H1 (cell line): Measurements from ENCODE around the gene GLRX. TPM values are rescaled to one million over a fixed set of nuclear protein-coding genes. Genes with fewer than 3 reads are reported as not detected.

Experiments
- CTCF ChIA-PET: fragments of 300-600 bp; sonication (Branson Sonifier 250); formaldehyde crosslinking; loops from one replicate; lab custom pipeline; 2021; ENCODE audit not compliant: partially characterized antibody; lab: Charles Lee
- POLR2A ChIA-PET: fragments of 300-600 bp; sonication (Branson Sonifier 250); formaldehyde crosslinking; loops from one replicate; lab custom pipeline; 2021; ENCODE audit warnings: inconsistent platforms; ENCODE audit not compliant: partially characterized antibody; lab: Charles Lee
- DNase-seq, 2 experiments: peaks; one replicate each; pipeline versions ENCODE4 v3.0.0 to v3.0.0-alpha.2; 2010 to 2022; ENCODE audit warnings: low spot score in 2 of 2, low read depth in 1 of 2, mixed read lengths in 1 of 2
- FAIRE-seq: peaks from 2 replicates; lab custom pipeline; 2011; peaks lifted over from hg19 to GRCh38; lab: Jason Lieb, UNC
- H2AFZ ChIP-seq: 2 replicates; pipeline ENCODE4 v1.8.1; 2012; ENCODE audit warnings: low read length, inconsistent platforms
- H2AK5ac ChIP-seq: 2 replicates; pipeline ENCODE4 v1.6.1; 2013; ENCODE audit warnings: low read depth, low read length
- H2BK120ac ChIP-seq: replicated peaks from 2 replicates; pipeline ENCODE3; 2013; ENCODE audit warnings: low read depth, low read length, inconsistent platforms
- H2BK12ac ChIP-seq: 2 replicates; pipeline ENCODE4 v1.6.1; 2013; ENCODE audit warnings: low read depth, low read length
- H2BK15ac ChIP-seq: 2 replicates; pipeline ENCODE4 v1.6.1; 2013; ENCODE audit warnings: low read length
- H2BK20ac ChIP-seq: 2 replicates; pipeline ENCODE4 v1.6.1; 2013; ENCODE audit warnings: low read length
- H2BK5ac ChIP-seq: 2 replicates; pipeline ENCODE4 v1.6.1; 2013; ENCODE audit warnings: low read depth, low read length
- H3K14ac ChIP-seq: 2 replicates; pipeline ENCODE4 v1.6.1; 2013; ENCODE audit warnings: inconsistent platforms; ENCODE audit not compliant: insufficient read length
- H3K18ac ChIP-seq: 2 replicates; pipeline ENCODE4 v1.6.1; 2013; ENCODE audit warnings: low read length; ENCODE audit errors: extremely low read depth
- H3K23ac ChIP-seq: 2 replicates; pipeline ENCODE4 v1.6.1; 2013; ENCODE audit warnings: inconsistent platforms; ENCODE audit not compliant: insufficient read length
- H3K23me2 ChIP-seq: 2 replicates; pipeline ENCODE4 v1.6.1; 2013; ENCODE audit warnings: low read depth, low read length
- H3K27ac ChIP-seq: 2 replicates; pipeline ENCODE4 v1.6.1; 2011; ENCODE audit warnings: low read depth, low read length, inconsistent platforms
- H3K27me3 ChIP-seq, 4 experiments: replicated peaks in 1 of 4; 1 replicate in 1 of 4; 2 replicates in 3 of 4; pipeline versions ENCODE4 v1.6.1 to v1.8.1; 2011 to 2013; ENCODE audit warnings: low read length in 3 of 4, mild to moderate bottlenecking in 3 of 4, inconsistent platforms in 2 of 4, mixed read lengths in 2 of 4, moderate library complexity in 1 of 4; ENCODE audit not compliant: control insufficient read depth in 3 of 4, insufficient read depth in 3 of 4; ENCODE audit errors: extremely low read depth in 1 of 4
- H3K36me3 ChIP-seq, 4 experiments: 2 replicates each; pipeline versions ENCODE4 v1.6.1 to v1.8.1; 2011 to 2013; ENCODE audit warnings: mild to moderate bottlenecking in 4 of 4, low read length in 3 of 4, moderate library complexity in 2 of 4, control low read depth in 1 of 4, inconsistent platforms in 1 of 4; ENCODE audit not compliant: insufficient read depth in 4 of 4, control insufficient read depth in 2 of 4
- H3K4ac ChIP-seq: replicated peaks from 2 replicates; pipeline ENCODE3; 2013; ENCODE audit warnings: low read length, low read depth, mixed read lengths, inconsistent platforms; ENCODE audit not compliant: insufficient read length
- H3K4me1 ChIP-seq, 4 experiments: replicated peaks in 1 of 4; 1 replicate in 1 of 4; 2 replicates in 3 of 4; pipeline versions ENCODE4 v1.6.1 to v1.8.1; 2011 to 2013; ENCODE audit warnings: low read length in 3 of 4, inconsistent platforms in 2 of 4, mixed read lengths in 1 of 4; ENCODE audit not compliant: insufficient read depth in 4 of 4, control insufficient read depth in 3 of 4
- H3K4me2 ChIP-seq, 2 experiments: 2 replicates each; pipeline versions ENCODE4 v1.6.1 to v1.8.1; 2011 to 2013; ENCODE audit warnings: low read depth in 2 of 2, low read length in 2 of 2, control low read depth in 1 of 2, inconsistent platforms in 1 of 2, mild to moderate bottlenecking in 1 of 2; ENCODE audit not compliant: insufficient read depth in 1 of 2
- H3K4me3 ChIP-seq, 4 experiments: fragments of 200-600, 300-600 bp in 1 of 4; sonication (generic), shearing (Covaris generic), sonication (Bioruptor Twin) in 1 of 4; 2 replicates each; pipeline versions ENCODE4 v1.5.1 to v1.8.1; 2011 to 2016; ENCODE audit warnings: low read length in 4 of 4, low read depth in 3 of 4, control low read depth in 2 of 4, inconsistent platforms in 2 of 4, mild to moderate bottlenecking in 2 of 4, mixed read lengths in 1 of 4, moderate library complexity in 1 of 4; ENCODE audit not compliant: insufficient read depth in 2 of 4; ENCODE audit errors: extremely low read depth in 1 of 4
- H3K56ac ChIP-seq: replicated peaks from 2 replicates; pipeline ENCODE3; 2013; ENCODE audit warnings: low read depth, mild to moderate bottlenecking, mixed read lengths, low read length, inconsistent platforms; ENCODE audit not compliant: insufficient read length
- H3K79me1 ChIP-seq: 2 replicates; pipeline ENCODE4 v1.6.1; 2013; ENCODE audit warnings: low read depth, low read length, control low read depth
- H3K79me2 ChIP-seq, 2 experiments: 2 replicates each; pipeline versions ENCODE4 v1.6.1 to v1.8.1; 2012 to 2013; ENCODE audit warnings: low read length in 2 of 2, mild to moderate bottlenecking in 2 of 2, inconsistent platforms in 1 of 2; ENCODE audit not compliant: insufficient read depth in 2 of 2, control insufficient read depth in 1 of 2
- H3K9ac ChIP-seq, 4 experiments: replicated peaks in 1 of 4; 1 replicate in 1 of 4; 2 replicates in 3 of 4; pipeline versions ENCODE4 v1.6.1 to v1.8.1; 2011 to 2013; ENCODE audit warnings: low read depth in 3 of 4, low read length in 3 of 4, control low read depth in 2 of 4, mild to moderate bottlenecking in 2 of 4, moderate library complexity in 2 of 4, inconsistent platforms in 1 of 4; ENCODE audit errors: extremely low read depth in 1 of 4
- H3K9me3 ChIP-seq, 2 experiments: 2 replicates each; pipeline versions ENCODE4 v1.6.1 to v1.8.1; 2012 to 2013; ENCODE audit warnings: mild to moderate bottlenecking in 2 of 2, moderate library complexity in 2 of 2, control low read depth in 1 of 2, inconsistent platforms in 1 of 2, low read depth in 1 of 2, low read length in 1 of 2, mixed read lengths in 1 of 2; ENCODE audit not compliant: insufficient read depth in 2 of 2
- H4K20me1 ChIP-seq, 2 experiments: replicated peaks in 1 of 2; 2 replicates each; pipeline versions ENCODE3 to v1.8.1; 2011 to 2013; ENCODE audit warnings: inconsistent platforms in 2 of 2, low read length in 2 of 2, mild to moderate bottlenecking in 1 of 2; ENCODE audit not compliant: insufficient read depth in 2 of 2, control insufficient read depth in 1 of 2
- H4K5ac ChIP-seq: 2 replicates; pipeline ENCODE4 v1.6.1; 2013; ENCODE audit warnings: low read length, low read depth, mixed read lengths, inconsistent platforms; ENCODE audit not compliant: insufficient read length
- H4K8ac ChIP-seq: 2 replicates; pipeline ENCODE4 v1.8.0; 2013; ENCODE audit warnings: mild to moderate bottlenecking, moderate library complexity, low read length, inconsistent platforms; ENCODE audit not compliant: insufficient read depth; ENCODE audit errors: extremely low read depth
- H4K91ac ChIP-seq: replicated peaks from 2 replicates; pipeline ENCODE3; 2013; ENCODE audit warnings: low read length, mixed read lengths, inconsistent platforms; ENCODE audit not compliant: insufficient read length
- FOSL1 ChIP-seq: IDR thresholded peaks from 2 replicates; pipeline ENCODE4 v1.6.1; 2011; ENCODE audit warnings: mild to moderate bottlenecking, low read depth, low read length, moderate library complexity; ENCODE audit not compliant: insufficient read depth
- GTF2F1 ChIP-seq: IDR thresholded peaks from 2 replicates; pipeline ENCODE4 v1.6.1; 2012; ENCODE audit warnings: low read depth, low read length, improper control_type of control experiment, borderline replicate concordance
- RFX5 ChIP-seq: IDR thresholded peaks from 2 replicates; pipeline ENCODE4 v1.6.1; 2011; ENCODE audit warnings: low read depth, low read length, improper control_type of control experiment, borderline replicate concordance
- WGBS, 2 experiments: shearing (Covaris generic) in 1 of 2; methylation state at CpG; one replicate each; pipeline versions ENCODE4 v1.1.6 to v1.1.7; 2013 to 2015; ENCODE audit warnings: low lambda C conversion rate in 2 of 2, mixed read lengths in 2 of 2, inconsistent platforms in 1 of 2, low coverage in 1 of 2, missing lambda C conversion rate in 1 of 2; ENCODE audit not compliant: insufficient replicate concordance in 2 of 2, insufficient coverage in 1 of 2, insufficient read length in 1 of 2; ENCODE audit errors: extremely low coverage in 1 of 2, missing lambda C conversion rate in 1 of 2; 5-methylcytosine and 5-hydroxymethylcytosine counted together
- polyA plus RNA-seq, 7 experiments: library from polyadenylated mRNA; depleted of rRNA in 3 of 7; stranded (reverse) in 5 of 7; unstranded in 2 of 7; fragments of >200 nt in 5 of 7; fragments of 200-250 nt in 2 of 7; gene quantifications; 1 replicate in 5 of 7; 2 replicates in 1 of 7; 4 replicates in 1 of 7; pipeline versions ENCODE4 v1.2.1 to v1.2.3, GENCODE V29; 2011 to 2013; ENCODE audit warnings: missing spikeins in 2 of 7, mixed read lengths in 2 of 7
- total RNA-seq: library from RNA; stranded (reverse); fragmentation: NEBNext Ultra II Directional; extraction: Animal tissue kit (Norgen Biotek cat#: 25700); gene quantifications from 2 replicates; pipeline ENCODE4 v1.2.1, GENCODE V29; 2021

The GLRX gene
- total and polyA plus RNA-seq, 2 of the 8 experiments (the other 6 are each of a cell fraction or from before 2014, with no cell fraction given) = 22.9 to 31.2 TPM

- H2AFZ ChIP-seq = no peak overlapping the region
- no peak overlapping the region for H3K4ac ChIP-seq
- no peaks in the 10 kb centered on the region for H3K36me3 ChIP-seq
- no peak for FAIRE-seq
- H3K4me1 ChIP-seq = peaks cover 4 to 9% (median 6%) of the 10 kb centered on the region in 4 experiments; a peak in 6 of 7 replicates
- H3K27ac ChIP-seq = no peak overlapping the region
- H4K91ac ChIP-seq = no peak overlapping the region
- no peak overlapping the region for H2BK5ac ChIP-seq
- CTCF ChIA-PET = interaction anchor here (0.8 to 2.1 kb wide), 6 partner anchors 9 to 162 kb away, joined by 3 to 10 read pairs (median 3); no protein-coding TSS in a partner anchor
- H4K5ac ChIP-seq = no peak overlapping the region
- no peak overlapping the region for H3K23ac ChIP-seq
- H3K79me2 ChIP-seq = no peaks in the 10 kb centered on the region
- H3K9me3 ChIP-seq = no peaks in the 10 kb centered on the region
- POLR2A ChIA-PET = no interaction called here
- H3K9ac ChIP-seq = no peak overlapping the region
- no peak for DNase-seq
- no peaks in the 10 kb centered on the region; a peak in 1 of 7 replicates for H3K27me3 ChIP-seq
- 0 out of 2 replicates have a peak overlapping the region, but pooled peaks have one; percentile 13 for H2BK20ac ChIP-seq
- 83% methylated on average over 3 of the region's 3 CpGs; no CpG with 5 or more reads in 1 of the 2 experiments for WGBS, 2 experiments
- no peaks in the 10 kb centered on the region for H4K20me1 ChIP-seq
- no peaks in the 10 kb centered on the region for H3K23me2 ChIP-seq
- no peak overlapping the region for H3K56ac ChIP-seq
- H3K79me1 ChIP-seq = no peaks in the 10 kb centered on the region
- H2BK15ac ChIP-seq = no peak overlapping the region
- no peak overlapping the region for H2BK120ac ChIP-seq
- no peak overlapping the region for H3K4me2 ChIP-seq
- TF ChIP-seq RFX5 = no peak
- TF ChIP-seq FOSL1 = no peak
- TF ChIP-seq GTF2F1 = no peak
- no peak overlapping the region for H3K18ac ChIP-seq
- no peak overlapping the region for H2AK5ac ChIP-seq
- no peak overlapping the region for H3K14ac ChIP-seq
- no peak overlapping the region for H3K4me3 ChIP-seq
- no peak overlapping the region for H4K8ac ChIP-seq
- H2BK12ac ChIP-seq = no peak overlapping the region
Observed at GRCh38 chr5:95827892-95828246, 5.3 kb upstream of the GLRX start.
